HepG2 (cell line): ENCODE results near the gene TMEM219. TPM values are rescaled to one million over a fixed set of nuclear protein-coding genes. Genes with fewer than 3 reads are reported as not detected.
A peak's percentile ranks its signal among the peaks of the same experiment; 100 is the strongest.

Experiments used
- ARHGAP35 ChIP-seq: sonication (generic); formaldehyde crosslinking; IDR thresholded peaks from 2 replicates; pipeline ENCODE4 v1.9.0; 2022; ENCODE audit warnings: mild to moderate bottlenecking, inconsistent platforms, moderate library complexity, missing genetic modification reagents, borderline replicate concordance
- ARID5B ChIP-seq: IDR thresholded peaks from 2 replicates; pipeline ENCODE4 v1.4.0; 2020; ENCODE audit warnings: mild to moderate bottlenecking, missing genetic modification reagents
- CAMTA2 ChIP-seq: sonication (generic); formaldehyde crosslinking; IDR thresholded peaks from 2 replicates; pipeline ENCODE4 v1.4.0; 2020; ENCODE audit warnings: mild to moderate bottlenecking, missing genetic modification reagents, borderline replicate concordance
- FOXO4 ChIP-seq: sonication (generic); formaldehyde crosslinking; conservative IDR thresholded peaks from 2 replicates; pipeline ENCODE4 v1.8.1; 2023; ENCODE audit warnings: missing genetic modification reagents
- HMG20A ChIP-seq: IDR thresholded peaks from 2 replicates; pipeline ENCODE4 v1.6.1; 2016; ENCODE audit warnings: borderline replicate concordance
- LBX2 ChIP-seq: sonication (generic); formaldehyde crosslinking; IDR thresholded peaks from 2 replicates; pipeline ENCODE4 v1.5.0; 2020; ENCODE audit warnings: missing genetic modification reagents, mild to moderate bottlenecking, borderline replicate concordance
- MLXIP ChIP-seq: sonication (generic); formaldehyde crosslinking; IDR thresholded peaks from 2 replicates; pipeline ENCODE4 v1.9.0; 2021; ENCODE audit warnings: missing genetic modification reagents, borderline replicate concordance
- NFRKB ChIP-seq: fragments of 450-650 bp; IDR thresholded peaks from 2 replicates; pipeline ENCODE4 v1.6.1; 2017
- SMARCC2 ChIP-seq: fragments of 450-650 bp; IDR thresholded peaks from 2 replicates; pipeline ENCODE4 v1.6.1; 2017; ENCODE audit warnings: antibody characterized with exemption, mild to moderate bottlenecking
- SPEN ChIP-seq: sonication (generic); formaldehyde crosslinking; IDR thresholded peaks from 2 replicates; pipeline ENCODE4 v1.5.1; 2020; ENCODE audit warnings: low read depth, mild to moderate bottlenecking, missing genetic modification reagents
- TFE3 ChIP-seq: IDR thresholded peaks from 2 replicates; pipeline ENCODE4 v1.6.1; 2016
- TMF1 ChIP-seq: sonication (generic); formaldehyde crosslinking; IDR thresholded peaks from 2 replicates; pipeline ENCODE4 v1.8.1; 2022; ENCODE audit warnings: low read depth, missing genetic modification reagents
- ZNF205 ChIP-seq: IDR thresholded peaks from 2 replicates; pipeline ENCODE4 v1.6.1; 2018; ENCODE audit warnings: missing biosample characterization, missing genetic modification reagents
- ZNF224 ChIP-seq: sonication (generic); formaldehyde crosslinking; IDR thresholded peaks from 2 replicates; pipeline ENCODE4 v1.5.0; 2020; ENCODE audit warnings: mild to moderate bottlenecking, missing genetic modification reagents
- ZNF747 ChIP-seq: sonication (generic); formaldehyde crosslinking; IDR thresholded peaks from 2 replicates; pipeline ENCODE4 v1.8.1; 2023; ENCODE audit warnings: missing genetic modification reagents, mild to moderate bottlenecking, borderline replicate concordance
- ZSCAN5A ChIP-seq: sonication (generic); formaldehyde crosslinking; IDR thresholded peaks from 2 replicates; pipeline ENCODE4 v1.8.0; 2022; ENCODE audit warnings: mild to moderate bottlenecking, missing genetic modification reagents, borderline replicate concordance
- polyA plus RNA-seq, 8 experiments: library from polyadenylated mRNA; depleted of rRNA in 3 of 8; stranded (reverse) in 7 of 8; unstranded in 1 of 8; fragments of >200 nt; fragmentation: Illumina TruSeq in 4 of 8; extraction: Trizol in 4 of 8; gene quantifications; 2 replicates each; pipeline versions ENCODE4 v1.2.1 to v1.2.3, GENCODE V29; 2011 to 2016; ENCODE audit warnings: low read depth in 4 of 8, missing spikeins in 1 of 8, mixed read lengths in 1 of 8; ENCODE audit not compliant: insufficient read depth in 1 of 8
- total RNA-seq, 5 experiments: library from RNA; depleted of rRNA; stranded (reverse); fragments of >200 nt; fragmentation: Illumina TruSeq; extraction: Trizol; gene quantifications; 2 replicates each; pipeline ENCODE4 v1.2.3, GENCODE V29; 2016; ENCODE audit warnings: low read depth in 1 of 5

Gene TMEM219
- total and polyA plus RNA-seq, 2 of the 13 experiments (the other 11 are each of a cell fraction or from before 2014, with no cell fraction given) = 105 to 115 TPM

GRCh38 chr16:29973384-29974246 lies 11.7 kb downstream of the TMEM219 start, which contains the start of gene TAOK2 (continued):
- peak; percentile 87; the same call in 1 of the 2 replicates for TF ChIP-seq MLXIP
- peak; percentile 66 for TF ChIP-seq TMF1 (CRISPR knock-in tag)
- TF ChIP-seq NFRKB = no peak
- TF ChIP-seq ZNF747 (CRISPR knock-in tag) = peak; percentile 84
- TF ChIP-seq FOXO4 (CRISPR knock-in tag) = no peak
- TF ChIP-seq ZNF205 (CRISPR knock-in tag) = no peak; the same call in 1 of the 2 replicates
- TF ChIP-seq TFE3 = peak; percentile 76
- no peak for TF ChIP-seq SMARCC2
- peak; percentile 79; the same call in 1 of the 2 replicates for TF ChIP-seq CAMTA2
- TF ChIP-seq ARHGAP35 (CRISPR knock-in tag) = peak; percentile 45
- 0 out of 2 replicates have a peak, but pooled peaks have one; percentile 83 for TF ChIP-seq ZNF224 (CRISPR knock-in tag)
- peak; percentile 40; the same call in 1 of the 2 replicates for TF ChIP-seq ARID5B (CRISPR knock-in tag)
- TF ChIP-seq LBX2 = peak; percentile 74; the same call in 1 of the 2 replicates
- TF ChIP-seq HMG20A (CRISPR knock-in tag) = peak; percentile 38; the same call in 1 of the 2 replicates
- peak; percentile 96 for TF ChIP-seq SPEN (CRISPR knock-in tag)
- TF ChIP-seq ZSCAN5A (CRISPR knock-in tag) = peak; percentile 23; the same call in 1 of the 2 replicates
